A549 (cell line): Measurements from ENCODE around the gene TCF7L1. TPM values are rescaled to one million over a fixed set of nuclear protein-coding genes. Genes with fewer than 3 reads are reported as not detected.
"Not testable (repeated sequence)": the region's sequence is repeated elsewhere in the genome, so short reads cannot be mapped to it uniquely, and the experiment has no call there.

Experiments used
- ATAC-seq, 2 experiments: fragments of 200-7000 bp in 1 of 2; fragments of >200 bp in 1 of 2; cut with Nextera tagmentation in 1 of 2; cut with Tn5 transposase in 1 of 2; 3 replicates each; pipeline versions ENCODE4 v1.8.0 to v1.9.1; 2018 to 2020; ENCODE audit warnings: mild to moderate bottlenecking in 1 of 2, moderate library complexity in 1 of 2
- CTCF ChIA-PET: fragments of 300-600 bp; sonication (Branson Sonifier 250); formaldehyde crosslinking; extraction: SDS; loops from one replicate; lab custom pipeline; 2021; ENCODE audit warnings: antibody characterized with exemption, inconsistent platforms; lab: Yijun Ruan, JAX
- POLR2A ChIA-PET: fragments of 350-600 bp; formaldehyde crosslinking; extraction: SDS; loops from one replicate; lab custom pipeline; 2021; ENCODE audit warnings: antibody characterized with exemption, inconsistent platforms; lab: Yijun Ruan, JAX
- DNase-seq, 2 experiments: peaks; one replicate each; pipeline versions ENCODE4 v3.0.0 to v3.0.0-alpha.2; 2011 to 2016; ENCODE audit warnings: low read depth in 1 of 2, low spot score in 1 of 2
- FAIRE-seq: peaks from 2 replicates; lab custom pipeline; 2011; peaks lifted over from hg19 to GRCh38; lab: Jason Lieb, UNC
- H3K27ac ChIP-seq, 2 experiments: fragments of >200 bp; sonication (Bioruptor Twin); formaldehyde crosslinking; 3 replicates each; pipeline ENCODE4 v1.5.1; 2016 to 2017
- H3K4me1 ChIP-seq: fragments of >200 bp; sonication (Bioruptor Twin); formaldehyde crosslinking; 3 replicates; pipeline ENCODE4 v1.6.1; 2016
- H3K4me2 ChIP-seq: fragments of >200 bp; sonication (Bioruptor Twin); formaldehyde crosslinking; 3 replicates; pipeline ENCODE4 v1.6.1; 2016
- H3K4me3 ChIP-seq: fragments of >200 bp; sonication (Bioruptor Twin); formaldehyde crosslinking; 3 replicates; pipeline ENCODE4 v1.5.1; 2016
- H3K9me3 ChIP-seq: fragments of >200 bp; sonication (Bioruptor Twin); formaldehyde crosslinking; 3 replicates; pipeline ENCODE4 v1.6.1; 2016
- ATOH8 ChIP-seq: fragments of 250-450 bp; sonication (Bioruptor Pico); IDR thresholded peaks from 2 replicates; pipeline ENCODE4 v1.5.0; 2020; ENCODE audit warnings: low read depth, mild to moderate bottlenecking, moderate library complexity
- BHLHE40 ChIP-seq: IDR thresholded peaks from 2 replicates; pipeline ENCODE4 v1.6.1; 2012; ENCODE audit warnings: low read depth, low read length, inconsistent platforms
- CEBPB ChIP-seq, 2 experiments: fragments of >200 bp in 1 of 2; sonication (Bioruptor Twin) in 1 of 2; formaldehyde crosslinking in 1 of 2; IDR thresholded peaks; 2 replicates each; pipeline ENCODE4 v1.6.1; 2012 to 2016
- CTCF ChIP-seq: fragments of >200 bp; sonication (Bioruptor Twin); formaldehyde crosslinking; IDR thresholded peaks from 3 replicates; pipeline ENCODE4 v1.5.1; 2016
- EHF ChIP-seq: fragments of 250-450 bp; sonication (Bioruptor Pico); IDR thresholded peaks from 2 replicates; pipeline ENCODE4 v1.5.0; 2020; ENCODE audit warnings: mild to moderate bottlenecking
- EHMT2 ChIP-seq: fragments of 200-600 bp; sonication (generic); IDR thresholded peaks from 2 replicates; pipeline ENCODE4 v1.6.1; 2016; ENCODE audit warnings: antibody characterized with exemption, low read depth, mild to moderate bottlenecking, moderate library complexity
- FOSB ChIP-seq: fragments of 250-450 bp; sonication (Bioruptor Pico); IDR thresholded peaks from 2 replicates; pipeline ENCODE4 v1.5.0; 2020; ENCODE audit warnings: mild to moderate bottlenecking, moderate library complexity
- FOSL2 ChIP-seq, 2 experiments: fragments of 450-650 bp in 1 of 2; fragments of >200 bp in 1 of 2; sonication (Bioruptor Twin) in 1 of 2; formaldehyde crosslinking; IDR thresholded peaks; 2 replicates each; pipeline versions ENCODE4 v1.5.0 to v1.6.1; 2016 to 2020; ENCODE audit warnings: mild to moderate bottlenecking in 1 of 2, moderate library complexity in 1 of 2
- FOXS1 ChIP-seq: fragments of 250-450 bp; sonication (Bioruptor Pico); IDR thresholded peaks from 2 replicates; pipeline ENCODE4 v1.5.0; 2020; ENCODE audit warnings: mild to moderate bottlenecking, moderate library complexity
- HDAC2 ChIP-seq: fragments of 200-600 bp; sonication (generic); IDR thresholded peaks from 2 replicates; pipeline ENCODE4 v1.6.1; 2016
- HOXA7 ChIP-seq: fragments of 250-450 bp; sonication (Bioruptor Pico); IDR thresholded peaks from 2 replicates; pipeline ENCODE4 v1.5.0; 2020; ENCODE audit warnings: mild to moderate bottlenecking, moderate library complexity
- HOXB5 ChIP-seq: fragments of 250-450 bp; sonication (Bioruptor Pico); IDR thresholded peaks from 2 replicates; pipeline ENCODE4 v1.5.0; 2020; ENCODE audit warnings: mild to moderate bottlenecking, moderate library complexity
- MAZ ChIP-seq: fragments of 150-350 bp; IDR thresholded peaks from 2 replicates; pipeline ENCODE4 v1.6.1; 2014; ENCODE audit warnings: antibody characterized with exemption, low read depth, low read length, borderline replicate concordance
- POLR2AphosphoS2 ChIP-seq: conservative IDR thresholded peaks from 2 replicates; pipeline ENCODE4 v1.6.1; 2012; ENCODE audit warnings: low read length, improper control_type of control experiment, inconsistent platforms
- RAD21 ChIP-seq, 2 experiments: fragments of >200 bp in 1 of 2; sonication (Bioruptor Twin) in 1 of 2; formaldehyde crosslinking in 1 of 2; IDR thresholded peaks in 1 of 2; conservative IDR thresholded peaks in 1 of 2; 2 replicates in 1 of 2; 3 replicates in 1 of 2; pipeline ENCODE4 v1.6.1; 2012 to 2018; ENCODE audit warnings: inconsistent platforms in 1 of 2
- ZC3H11A ChIP-seq: fragments of 450-650 bp; IDR thresholded peaks from 2 replicates; pipeline ENCODE4 v1.6.1; 2014; ENCODE audit warnings: antibody characterized with exemption, mild to moderate bottlenecking
- WGBS: methylation state at CpG from one replicate; pipeline ENCODE4 v1.1.6; 2017; ENCODE audit errors: missing lambda C conversion rate; 5-methylcytosine and 5-hydroxymethylcytosine counted together
- polyA plus RNA-seq, 4 experiments: library from polyadenylated mRNA; depleted of rRNA in 3 of 4; stranded (reverse); fragments of >200 nt; fragmentation: RNase III in 1 of 4; extraction: RNeasy Plus Mini Kit Qiagen cat#74134 plus additional on column Dnase treatment in 1 of 4; gene quantifications; 2 replicates in 3 of 4; 3 replicates in 1 of 4; pipeline ENCODE4 v1.2.3, GENCODE V29; 2011 to 2017
- TF ChIP-seq, protein P1 (sequence below): IDR thresholded peaks from 2 replicates; pipeline ENCODE4 v1.6.1; 2012

TCF7L1 gene
- polyA plus RNA-seq, 2 of the 4 experiments (the other 2 are of a cell fraction) = 0.68 to 4.4 TPM

GRCh38 chr2:85323351-85323987, 190.3 kb downstream of the TCF7L1 start:
- WGBS = 89% methylated on average over 9 of the region's 9 CpGs
- POLR2A ChIA-PET = no interaction called here
- DNase-seq (no peak), ATAC-seq (no peak), FAIRE-seq (no peak)
- H3K9me3 ChIP-seq = no peaks in the 10 kb centered on the region
- no peak overlapping the region for H3K27ac ChIP-seq
- H3K4me1 ChIP-seq = peaks cover 27% of the 10 kb centered on the region
- H3K4me2 ChIP-seq = no peak overlapping the region
- CTCF ChIA-PET = interaction anchor here (1.0 to 7.1 kb wide), 4 partner anchors 10 to 97 kb away, joined by 3 to 48 read pairs (median 4); no protein-coding TSS in a partner anchor
- TF ChIP-seq HOXA7 (CRISPR knock-in tag) (no peak), POLR2AphosphoS2 (no peak), EHMT2 (no peak), HOXB5 (CRISPR knock-in tag) (no peak), RAD21 (conservative IDR thresholded peaks at IDR 0.05 in 1 of 2, IDR thresholded peaks at IDR 0.05 in 1 of 2) (no peak), FOSL2 (IDR thresholded peaks at IDR 0.05) (no peak), FOSL2 (CRISPR knock-in tag; IDR thresholded peaks at IDR 0.05) (no peak), ZC3H11A (no peak), EHF (no peak), FOXS1 (CRISPR knock-in tag) (no peak), FOSB (CRISPR knock-in tag) (no peak)
- TF ChIP-seq, protein P1, sequence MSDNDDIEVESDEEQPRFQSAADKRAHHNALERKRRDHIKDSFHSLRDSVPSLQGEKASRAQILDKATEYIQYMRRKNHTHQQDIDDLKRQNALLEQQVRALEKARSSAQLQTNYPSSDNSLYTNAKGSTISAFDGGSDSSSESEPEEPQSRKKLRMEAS = no peak
- no peak overlapping the region for H3K4me3 ChIP-seq

DNA sequence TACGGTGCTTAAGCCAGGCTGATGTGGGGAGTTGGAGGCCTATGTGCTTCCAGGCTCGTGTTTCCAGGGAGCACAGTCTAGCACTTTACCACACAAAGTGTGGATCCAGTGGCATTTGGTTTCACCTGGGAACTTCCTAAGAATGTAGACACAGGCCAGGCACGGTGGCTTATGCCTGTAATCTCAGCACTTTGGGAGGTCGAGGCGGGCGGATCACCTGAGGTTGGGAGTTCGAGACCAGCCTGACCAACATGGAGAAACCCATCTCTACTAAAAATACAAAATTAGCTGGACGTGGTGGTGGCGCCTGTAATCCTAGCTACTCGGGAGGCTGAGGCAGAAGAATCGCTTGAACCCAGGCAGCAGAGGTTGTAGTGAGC, 190.8 kb downstream of the TCF7L1 start:
- POLR2A ChIA-PET, DNase-seq, FAIRE-seq, H3K4me3 ChIP-seq, H3K4me2 ChIP-seq, H3K9me3 ChIP-seq, ATAC-seq, H3K27ac ChIP-seq: not testable (repeated sequence)
- H3K4me1 ChIP-seq = peaks cover 30% of the 10 kb centered on the region
- WGBS = 95% methylated on average over 11 of the region's 11 CpGs
- CTCF ChIA-PET = interaction anchor here (1.5 to 7.1 kb wide), 3 partner anchors 24 to 96 kb away, joined by 3 to 48 read pairs (median 5); no protein-coding TSS in a partner anchor

- FAIRE-seq (no peak), ATAC-seq (no peak), DNase-seq (no peak)
- Histone ChIP-seq H3K27ac (0 out of 6 replicates have a peak overlapping the region, but pooled peaks of 1 of the 2 experiments have one; percentile 18), H3K4me1 (peaks cover 33% of the 10 kb centered on the region), H3K4me3 (peak overlapping the region; percentile 65; the same call in 2 of the 3 replicates), H3K4me2 (peak overlapping the region; percentile 96), H3K9me3 (no peaks in the 10 kb centered on the region)
- ChIA-PET CTCF (interaction anchor here (0.5 to 7.1 kb wide), 5 partner anchors 25 to 302 kb away, joined by 3 to 48 read pairs (median 3); no protein-coding TSS in a partner anchor), POLR2A (no interaction called here)
- TF ChIP-seq FOSL2 (IDR thresholded peaks at IDR 0.05) (no peak), FOSL2 (CRISPR knock-in tag; IDR thresholded peaks at IDR 0.05) (no peak), CEBPB (IDR thresholded peaks at IDR 0.05) (peak; percentile 19 to 54; a peak in 1 of 4 replicates)
- WGBS = 61% methylated on average over 10 of the region's 10 CpGs
Observed at GRCh38 chr2:85324639-85325465, 191.7 kb downstream of the TCF7L1 start.

GRCh38 chr2:85325466-85325811, 192.2 kb downstream of the TCF7L1 start:
- 79% methylated on average over 9 of the region's 9 CpGs for whole genome bisulfite sequencing
- Histone ChIP-seq H3K4me3 (peak overlapping the region; percentile 65; the same call in 2 of the 3 replicates), H3K4me1 (peaks cover 33% of the 10 kb centered on the region), H3K4me2 (peak overlapping the region; percentile 96), H3K27ac (0 out of 6 replicates have a peak overlapping the region, but pooled peaks of 1 of the 2 experiments have one; percentile 18), H3K9me3 (no peaks in the 10 kb centered on the region)
- no peak for FAIRE-seq
- no peak for DNase-seq
- ChIA-PET CTCF (interaction anchor here (0.5 to 7.1 kb wide), 2 partner anchors 26 to 303 kb away, joined by 3 to 48 read pairs; no protein-coding TSS in a partner anchor), POLR2A (no interaction called here)
- TF ChIP-seq HDAC2 (no peak), ZC3H11A (no peak), ATOH8 (CRISPR knock-in tag) (no peak), MAZ (no peak), CTCF (no peak), BHLHE40 (no peak)
- ATAC-seq = no peak
